GM12891 (cell line): ENCODE results near the gene NEDD4L.

ENCODE experiments used
- PAX5 ChIP-seq: IDR thresholded peaks from 2 replicates; pipeline ENCODE4 v1.6.1; 2011; ENCODE audit warnings: low read length, moderate library complexity, mild to moderate bottlenecking; ENCODE audit not compliant: insufficient read depth, severe bottlenecking
- POLR2A ChIP-seq: IDR thresholded peaks from 2 replicates; pipeline ENCODE4 v1.6.1; 2011; ENCODE audit warnings: low read depth, low read length, control low read depth
- POLR2AphosphoS5 ChIP-seq: IDR thresholded peaks from 2 replicates; pipeline ENCODE4 v1.6.1; 2011; ENCODE audit warnings: low read depth, low read length, control low read depth
- POU2F2 ChIP-seq: IDR thresholded peaks from 2 replicates; pipeline ENCODE4 v1.6.1; 2011; ENCODE audit warnings: low read depth, mild to moderate bottlenecking, control low read depth, low read length, moderate library complexity
- TAF1 ChIP-seq: IDR thresholded peaks from 2 replicates; pipeline ENCODE4 v1.6.1; 2011; ENCODE audit warnings: low read depth, low read length, control low read depth

DNA sequence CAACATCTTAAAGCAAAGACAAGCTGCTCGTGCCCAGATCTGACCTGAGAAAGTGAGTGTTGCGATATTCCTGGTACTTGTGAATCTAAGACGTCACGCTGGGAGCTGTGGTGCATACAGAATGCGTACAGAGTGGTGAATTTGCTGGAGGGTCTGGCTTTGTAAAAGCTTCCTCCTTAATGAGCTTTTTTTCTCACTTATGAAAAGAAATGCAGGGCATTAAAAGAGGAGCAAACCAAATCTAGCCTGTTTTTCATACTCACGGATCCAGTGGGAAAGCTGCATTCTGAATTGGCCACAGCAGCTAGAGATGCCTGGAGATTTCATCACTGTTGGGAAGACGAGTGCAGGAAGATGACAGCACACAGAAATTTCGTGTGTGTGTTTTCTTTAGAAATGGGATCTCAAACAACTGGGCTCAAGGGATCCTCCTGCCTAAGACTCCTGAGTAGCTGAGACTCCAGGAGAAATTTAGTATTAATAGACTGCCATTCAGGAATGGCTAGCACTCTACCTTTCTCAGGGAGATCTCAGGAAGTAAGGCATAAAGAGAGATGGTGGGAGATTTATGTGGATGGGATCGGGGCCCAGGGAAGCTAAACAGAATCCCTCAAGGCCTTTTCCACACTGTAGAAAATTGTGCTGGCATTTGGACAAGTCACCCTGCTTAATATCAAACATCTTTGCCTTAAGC, 403.5 kb downstream of the NEDD4L start:
- TF ChIP-seq POLR2A: no peak
- no peak for TF ChIP-seq POU2F2
- TF ChIP-seq TAF1: no peak
- no peak for TF ChIP-seq POLR2AphosphoS5
- no peak for TF ChIP-seq PAX5
